Dendritic cell treated with granulocyte-macrophage colony-stimulating factor and Interleukin-4, amounts not matched to agents 40 ng/mL and 50 ng/mL, for 4 days (primary cell): ENCODE measurements around the gene TRMU.

Experiments used
- H3K27ac Mint-ChIP-seq: one replicate; pipeline ENCODE4 v1.8.0; 2022; ENCODE audit warnings: mild to moderate bottlenecking, mixed read lengths
- H3K27me3 Mint-ChIP-seq: one replicate; pipeline ENCODE4 v1.8.0; 2022; ENCODE audit warnings: mild to moderate bottlenecking, mixed read lengths
- H3K36me3 Mint-ChIP-seq: one replicate; pipeline ENCODE4 v1.8.0; 2022; ENCODE audit warnings: low read depth, mixed read lengths
- H3K4me1 Mint-ChIP-seq: one replicate; pipeline ENCODE4 v1.8.0; 2022; ENCODE audit warnings: low read depth, mixed read lengths
- H3K4me3 Mint-ChIP-seq: one replicate; pipeline ENCODE4 v1.8.0; 2022; ENCODE audit warnings: mild to moderate bottlenecking, moderate library complexity, mixed read lengths
- H3K9me3 Mint-ChIP-seq: one replicate; pipeline ENCODE4 v1.8.0; 2022; ENCODE audit warnings: mixed read lengths
- intact Hi-C: fragments of 100-400 bp; cut with micrococcal nuclease; formaldehyde crosslinking; loops from one replicate; pipeline ENCODE4 v1.15.0; 2022

Gene TRMU

DNA sequence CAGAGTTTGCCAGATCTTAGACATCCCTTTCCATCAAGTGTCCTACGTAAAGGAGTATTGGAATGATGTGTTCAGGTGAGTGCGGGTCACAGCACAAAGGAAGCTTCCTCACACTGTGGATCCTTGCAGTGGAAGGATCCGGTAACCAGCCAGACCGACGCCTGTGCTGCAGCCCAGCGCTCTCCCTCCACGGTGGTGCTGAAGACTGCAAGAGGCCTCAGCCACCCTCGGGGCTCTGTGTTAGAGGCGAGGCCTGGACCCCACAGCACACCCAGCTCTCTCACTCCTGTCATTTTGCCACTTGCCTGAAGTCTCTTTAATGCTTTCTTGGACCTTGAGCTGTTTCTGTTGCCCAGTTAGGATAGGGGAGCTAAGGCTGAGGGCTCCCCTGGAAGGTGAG, 2.4 kb downstream of the TRMU start:
- Mint-ChIP-seq H3K4me3 (no peak overlapping the region), H3K36me3 (peaks cover 68% of the 10 kb centered on the region), H3K27ac (no peak overlapping the region), H3K27me3 (no peaks in the 10 kb centered on the region), H3K9me3 (no peaks in the 10 kb centered on the region), H3K4me1 (peaks cover 15% of the 10 kb centered on the region)
- intact Hi-C loops: no loop called here

GRCh38 chr22:46338636-46339035, 3.1 kb downstream of the TRMU start:
- Mint-ChIP-seq H3K4me3 (no peak overlapping the region), H3K36me3 (peaks cover 76% of the 10 kb centered on the region)

GRCh38 chr22:46339956-46340355, 4.4 kb downstream of the TRMU start:
- Mint-ChIP-seq H3K4me3 (no peak overlapping the region), H3K27me3 (no peaks in the 10 kb centered on the region), H3K36me3 (peaks cover 89% of the 10 kb centered on the region), H3K4me1 (peaks cover 14% of the 10 kb centered on the region), H3K27ac (no peak overlapping the region), H3K9me3 (no peaks in the 10 kb centered on the region)
- intact Hi-C loops: no loop called here

More at GRCh38 chr22:46338636-46339035, 3.1 kb downstream of the TRMU start:
- no peaks in the 10 kb centered on the region for H3K27me3 Mint-ChIP-seq
- intact Hi-C loops: no loop called here
- H3K27ac Mint-ChIP-seq: no peak overlapping the region
- H3K9me3 Mint-ChIP-seq: no peaks in the 10 kb centered on the region
- peaks cover 15% of the 10 kb centered on the region for H3K4me1 Mint-ChIP-seq

- Mint-ChIP-seq H3K36me3 (peaks cover 95% of the 10 kb centered on the region), H3K4me1 (peaks cover 10% of the 10 kb centered on the region), H3K4me3 (no peak overlapping the region), H3K9me3 (no peaks in the 10 kb centered on the region), H3K27ac (no peak overlapping the region), H3K27me3 (no peaks in the 10 kb centered on the region)
- intact Hi-C loops: no loop called here
Observed at GRCh38 chr22:46340676-46341075, 5.2 kb downstream of the TRMU start.

GRCh38 chr22:46346680-46347405, 11.3 kb downstream of the TRMU start:
- Mint-ChIP-seq H3K36me3 (peaks cover 99% of the 10 kb centered on the region), H3K27me3 (no peaks in the 10 kb centered on the region), H3K4me1 (no peaks in the 10 kb centered on the region), H3K9me3 (no peaks in the 10 kb centered on the region), H3K4me3 (no peak overlapping the region), H3K27ac (no peak overlapping the region)
- intact Hi-C loops: no loop called here

DNA sequence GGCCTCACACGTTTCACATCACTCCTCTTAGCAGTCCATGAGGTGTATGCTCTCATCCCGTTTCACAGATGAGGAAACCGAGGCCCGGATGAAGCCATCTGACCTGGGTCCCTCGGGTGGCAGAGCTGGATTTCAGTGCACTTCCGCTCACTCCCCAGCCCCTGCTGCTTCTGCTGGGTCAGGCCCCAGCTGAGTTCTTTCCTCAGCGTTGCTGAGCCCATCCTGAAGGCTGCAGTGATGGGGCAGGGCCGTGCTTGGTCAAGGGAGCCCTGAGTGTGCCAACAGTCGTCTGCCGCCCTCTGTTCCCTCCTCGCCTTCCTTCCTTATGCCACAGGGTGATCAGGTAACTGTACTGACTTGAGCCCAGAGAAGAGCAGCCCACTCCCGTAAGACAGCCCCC, 12.1 kb downstream of the TRMU start:
- Mint-ChIP-seq H3K27me3 (no peaks in the 10 kb centered on the region), H3K4me1 (no peaks in the 10 kb centered on the region)

GRCh38 chr22:46348099-46348695, 12.7 kb downstream of the TRMU start:
- Mint-ChIP-seq H3K4me3 (no peak overlapping the region), H3K9me3 (no peaks in the 10 kb centered on the region), H3K27me3 (no peaks in the 10 kb centered on the region), H3K4me1 (no peaks in the 10 kb centered on the region), H3K27ac (no peak overlapping the region), H3K36me3 (peaks cover 99% of the 10 kb centered on the region)
- intact Hi-C loops: no loop called here

More for the DNA sequence above, 12.1 kb downstream of the TRMU start:
- Mint-ChIP-seq H3K27ac (no peak overlapping the region), H3K9me3 (no peaks in the 10 kb centered on the region), H3K4me3 (no peak overlapping the region), H3K36me3 (peaks cover 99% of the 10 kb centered on the region)
- intact Hi-C loops: no loop called here

DNA sequence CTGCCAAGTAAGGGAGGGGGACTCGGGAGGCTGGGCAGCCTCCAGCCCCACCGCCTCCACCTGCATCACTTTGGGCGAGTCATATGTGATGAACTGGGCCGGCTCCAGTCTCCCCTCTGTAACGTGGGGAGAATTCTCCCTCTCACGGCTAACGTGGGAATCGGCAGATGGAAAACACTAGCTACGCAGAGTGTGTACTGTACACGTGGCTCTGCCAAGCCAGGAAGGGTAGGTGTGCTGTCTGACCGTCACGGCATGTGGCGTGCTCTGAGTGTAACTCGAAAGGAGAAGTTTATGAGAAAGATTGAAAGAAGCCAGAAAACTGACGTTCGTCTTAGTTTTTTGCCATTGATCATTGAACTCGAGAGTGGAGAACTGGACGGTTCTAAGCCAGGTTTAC, 13.7 kb downstream of the TRMU start:
- Mint-ChIP-seq H3K4me1 (no peaks in the 10 kb centered on the region), H3K9me3 (no peaks in the 10 kb centered on the region), H3K36me3 (peaks cover 99% of the 10 kb centered on the region), H3K4me3 (no peak overlapping the region), H3K27me3 (no peaks in the 10 kb centered on the region), H3K27ac (no peak overlapping the region)
- intact Hi-C loops: no loop called here

DNA sequence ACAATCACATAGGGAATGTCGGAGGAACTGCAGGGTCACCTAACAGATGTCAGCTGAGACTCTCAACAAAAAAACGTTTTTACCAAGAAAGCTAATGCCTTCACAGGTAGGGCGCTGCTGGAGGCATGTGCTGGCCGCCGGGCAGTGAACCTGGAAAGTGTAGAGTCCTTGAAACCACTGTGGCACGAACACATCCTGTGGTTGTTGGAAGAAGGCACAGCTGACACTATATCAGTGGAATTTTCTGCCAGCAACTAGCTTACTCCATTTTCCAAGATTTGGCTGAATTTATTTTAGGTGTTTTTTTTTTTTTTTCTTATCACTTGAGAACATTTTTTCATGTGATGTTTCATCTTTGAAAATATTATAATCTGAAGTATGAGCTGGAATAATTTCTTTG, 14.2 kb downstream of the TRMU start:
- no peaks in the 10 kb centered on the region for H3K9me3 Mint-ChIP-seq
- no peaks in the 10 kb centered on the region for H3K4me1 Mint-ChIP-seq
- no peaks in the 10 kb centered on the region for H3K27me3 Mint-ChIP-seq
- H3K4me3 Mint-ChIP-seq: no peak overlapping the region
- H3K36me3 Mint-ChIP-seq: peaks cover 99% of the 10 kb centered on the region
- H3K27ac Mint-ChIP-seq: no peak overlapping the region
- intact Hi-C loops: no loop called here

DNA sequence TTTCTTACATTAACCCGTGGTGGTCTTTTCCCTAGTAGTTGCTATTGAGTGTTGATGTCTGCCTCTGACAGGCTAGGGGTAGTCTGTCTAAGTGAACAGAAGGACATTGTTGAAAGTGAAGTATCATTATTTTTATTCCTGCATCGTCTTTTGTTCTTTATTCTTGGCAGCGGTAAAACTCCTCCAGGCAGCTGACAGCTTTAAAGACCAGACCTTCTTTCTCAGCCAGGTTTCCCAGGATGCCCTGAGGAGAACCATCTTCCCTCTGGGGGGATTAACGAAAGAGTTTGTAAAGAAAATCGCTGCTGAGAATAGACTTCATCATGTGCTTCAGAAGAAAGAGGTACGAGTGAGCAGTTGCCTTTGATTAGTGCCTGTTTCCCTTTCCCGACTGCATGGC, 14.6 kb downstream of the TRMU start:
- peaks cover 99% of the 10 kb centered on the region for H3K36me3 Mint-ChIP-seq
- no peak overlapping the region for H3K4me3 Mint-ChIP-seq
- intact Hi-C loops: no loop called here
- H3K27me3 Mint-ChIP-seq: no peaks in the 10 kb centered on the region
- no peaks in the 10 kb centered on the region for H3K9me3 Mint-ChIP-seq
- H3K4me1 Mint-ChIP-seq: no peaks in the 10 kb centered on the region
- no peak overlapping the region for H3K27ac Mint-ChIP-seq

DNA sequence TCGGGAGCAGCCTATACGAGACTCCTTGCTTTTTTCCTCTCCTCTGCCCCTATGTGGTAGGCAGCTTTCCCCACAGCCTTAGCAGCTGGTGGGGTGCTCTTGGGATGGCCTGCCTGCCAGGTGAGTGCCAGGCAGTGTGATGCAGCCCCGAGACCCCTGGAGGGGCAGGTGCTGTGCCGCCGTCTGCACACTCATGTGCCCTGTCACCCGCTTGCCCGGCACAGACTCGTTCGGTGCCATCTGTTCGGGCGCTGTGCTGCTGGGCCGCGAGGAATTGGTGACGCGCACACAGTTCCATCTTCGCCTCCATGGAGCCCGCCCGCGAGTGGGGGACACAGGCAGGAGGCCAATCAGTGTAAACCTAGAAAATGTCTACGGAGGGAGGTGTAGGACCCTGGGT, 15.1 kb downstream of the TRMU start:
- no peaks in the 10 kb centered on the region for H3K9me3 Mint-ChIP-seq
- no peaks in the 10 kb centered on the region for H3K4me1 Mint-ChIP-seq
- no peaks in the 10 kb centered on the region for H3K27me3 Mint-ChIP-seq
- peaks cover 100% of the 10 kb centered on the region for H3K36me3 Mint-ChIP-seq
- H3K27ac Mint-ChIP-seq: no peak overlapping the region
- intact Hi-C loops: no loop called here
- H3K4me3 Mint-ChIP-seq: no peak overlapping the region

- Mint-ChIP-seq H3K27ac (no peak overlapping the region), H3K9me3 (no peaks in the 10 kb centered on the region), H3K27me3 (no peaks in the 10 kb centered on the region), H3K4me3 (no peak overlapping the region), H3K4me1 (no peaks in the 10 kb centered on the region), H3K36me3 (peaks cover 100% of the 10 kb centered on the region)
- intact Hi-C loops: no loop called here
Observed at GRCh38 chr22:46351131-46351735, 15.7 kb downstream of the TRMU start.

DNA sequence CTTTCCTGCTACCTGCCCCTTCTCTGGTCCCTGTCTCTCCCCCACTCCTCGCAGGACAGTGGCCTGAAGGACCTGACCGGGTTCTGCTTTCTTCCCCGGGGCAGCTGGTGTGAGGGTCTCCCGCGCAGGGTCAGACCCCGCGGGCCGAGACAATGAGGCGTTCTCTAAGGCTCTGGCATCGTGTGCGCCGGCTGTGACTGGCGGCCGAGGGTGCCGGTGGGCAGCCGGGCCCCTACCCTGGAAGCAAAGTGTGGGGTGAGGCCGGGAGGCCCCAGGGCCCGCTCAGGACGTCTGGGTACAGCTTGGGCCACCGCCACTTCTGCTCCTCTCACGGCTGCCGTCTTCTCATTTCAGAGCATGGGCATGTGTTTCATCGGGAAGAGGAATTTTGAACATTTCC, 16.3 kb downstream of the TRMU start:
- Mint-ChIP-seq H3K36me3 (peaks cover 100% of the 10 kb centered on the region), H3K4me1 (no peaks in the 10 kb centered on the region), H3K9me3 (no peaks in the 10 kb centered on the region), H3K27me3 (no peaks in the 10 kb centered on the region), H3K27ac (no peak overlapping the region), H3K4me3 (no peak overlapping the region)
- intact Hi-C loops: no loop called here

DNA sequence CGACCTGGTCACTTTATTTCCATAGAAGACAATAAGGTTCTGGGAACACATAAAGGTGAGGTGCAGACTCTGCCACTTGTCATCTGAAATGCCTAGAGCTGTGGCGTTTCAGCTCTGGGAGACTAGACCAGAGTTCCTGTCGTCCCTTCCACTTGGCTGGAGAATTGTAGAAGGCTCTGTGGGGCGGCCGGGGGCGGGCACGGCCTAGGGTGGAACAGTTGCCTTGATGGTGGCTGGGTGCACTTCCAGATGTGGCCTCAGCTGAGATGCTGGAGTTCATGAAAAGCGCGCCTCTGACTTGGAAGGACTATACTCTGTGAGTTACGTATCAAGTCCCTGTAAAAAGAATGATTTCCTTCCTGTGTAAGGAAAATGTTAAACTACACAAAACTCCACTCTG, 16.8 kb downstream of the TRMU start:
- no peaks in the 10 kb centered on the region for H3K4me1 Mint-ChIP-seq
- intact Hi-C loops: no loop called here
- no peaks in the 10 kb centered on the region for H3K9me3 Mint-ChIP-seq
- peaks cover 100% of the 10 kb centered on the region for H3K36me3 Mint-ChIP-seq
- no peak overlapping the region for H3K4me3 Mint-ChIP-seq
- H3K27ac Mint-ChIP-seq: no peak overlapping the region
- H3K27me3 Mint-ChIP-seq: no peaks in the 10 kb centered on the region
